Effector memory CD4-positive, alpha-beta T cell (primary cell): ENCODE measurements around the gene MACO1.

Experiments
- DNase-seq, 3 donors: peaks; one replicate each; pipeline ENCODE4 v3.0.0-alpha.2; 2020
- H3K27ac ChIP-seq: 2 replicates; pipeline ENCODE4 v1.7.0; 2013; ENCODE audit warnings: mild to moderate bottlenecking, low read length, moderate library complexity; ENCODE audit not compliant: insufficient read depth, poor library complexity, severe bottlenecking
- H3K27me3 ChIP-seq: replicated peaks from 2 replicates; pipeline ENCODE4 v1.7.0; 2013; ENCODE audit warnings: mild to moderate bottlenecking, low read length; ENCODE audit not compliant: insufficient read depth, control insufficient read depth, poor library complexity, severe bottlenecking
- H3K36me3 ChIP-seq: 2 replicates; pipeline ENCODE4 v1.7.0; 2013; ENCODE audit warnings: mild to moderate bottlenecking, low read length, moderate library complexity; ENCODE audit not compliant: control insufficient read depth, insufficient read depth
- H3K4me1 ChIP-seq: 2 replicates; pipeline ENCODE4 v1.7.0; 2013; ENCODE audit warnings: low read length, mild to moderate bottlenecking; ENCODE audit not compliant: control insufficient read depth, insufficient read depth, poor library complexity, severe bottlenecking
- H3K4me3 ChIP-seq: 2 replicates; pipeline ENCODE4 v1.7.0; 2013; ENCODE audit warnings: low read length, low read depth, mild to moderate bottlenecking; ENCODE audit not compliant: insufficient read depth, poor library complexity, severe bottlenecking
- H3K9me3 ChIP-seq: 2 replicates; pipeline ENCODE4 v1.7.0; 2013; ENCODE audit warnings: mild to moderate bottlenecking, low read length, moderate library complexity; ENCODE audit not compliant: control insufficient read depth

MACO1 gene

GRCh38 chr1:25541425-25541824, 110.7 kb downstream of the MACO1 start:
- peaks cover 23% of the 10 kb centered on the region for H3K4me1 ChIP-seq
- DNase-seq, result no peak
- H3K36me3 ChIP-seq, result no peaks in the 10 kb centered on the region
- H3K27ac ChIP-seq, result no peak overlapping the region
- no peaks in the 10 kb centered on the region for H3K9me3 ChIP-seq
- no peaks in the 10 kb centered on the region for H3K27me3 ChIP-seq
- no peak overlapping the region for H3K4me3 ChIP-seq

GRCh38 chr1:25541889-25542658, 111.4 kb downstream of the MACO1 start:
- Histone ChIP-seq H3K27me3 (no peaks in the 10 kb centered on the region), H3K27ac (no peak overlapping the region), H3K4me1 (peaks cover 27% of the 10 kb centered on the region)

GRCh38 chr1:25543005-25543424, 112.3 kb downstream of the MACO1 start:
- Histone ChIP-seq H3K27me3 (no peaks in the 10 kb centered on the region), H3K36me3 (no peaks in the 10 kb centered on the region), H3K9me3 (no peaks in the 10 kb centered on the region), H3K4me3 (peak overlapping the region; percentile 93), H3K27ac (peak overlapping the region; percentile 66), H3K4me1 (peaks cover 33% of the 10 kb centered on the region)
- DNase-seq, result no peak

More at GRCh38 chr1:25541889-25542658, 111.4 kb downstream of the MACO1 start:
- DNase-seq, result no peak
- no peaks in the 10 kb centered on the region for H3K9me3 ChIP-seq
- H3K4me3 ChIP-seq, result no peak overlapping the region
- H3K36me3 ChIP-seq, result no peaks in the 10 kb centered on the region

- Histone ChIP-seq H3K4me1 (peaks cover 39% of the 10 kb centered on the region), H3K27me3 (no peaks in the 10 kb centered on the region), H3K27ac (peak within 1 kb of the TSS; percentile 66), H3K9me3 (no peaks in the 10 kb centered on the region), H3K36me3 (no peaks in the 10 kb centered on the region), H3K4me3 (peak within 1 kb of the TSS; percentile 93)
- peak; percentile 27 to 49 (median 37) for DNase-seq
Observed at GRCh38 chr1:25543425-25544242, 112.9 kb downstream of the MACO1 start, which contains the start of gene LDLRAP1. Gene LDLRAP1, plus strand, starts transcription at chr1:25543606. Its CDS starts 93 bp downstream, at chr1:25543699.

GRCh38 chr1:25544243-25544764, 113.6 kb downstream of the MACO1 start:
- no peaks in the 10 kb centered on the region for H3K36me3 ChIP-seq
- H3K27ac ChIP-seq, result peak overlapping the region; percentile 66
- no peaks in the 10 kb centered on the region for H3K27me3 ChIP-seq
- peak overlapping the region; percentile 93 for H3K4me3 ChIP-seq
- DNase-seq, result no peak
- H3K4me1 ChIP-seq, result peaks cover 46% of the 10 kb centered on the region
- H3K9me3 ChIP-seq, result no peaks in the 10 kb centered on the region

- no peak for DNase-seq
- Histone ChIP-seq H3K9me3 (no peaks in the 10 kb centered on the region), H3K36me3 (no peaks in the 10 kb centered on the region), H3K4me3 (peak overlapping the region; percentile 93), H3K27ac (peak overlapping the region; percentile 66), H3K4me1 (peaks cover 51% of the 10 kb centered on the region), H3K27me3 (no peaks in the 10 kb centered on the region)
Observed at GRCh38 chr1:25544819-25545218, 114.1 kb downstream of the MACO1 start.

- H3K27ac ChIP-seq, result peak overlapping the region; percentile 39
- no peaks in the 10 kb centered on the region for H3K27me3 ChIP-seq
- H3K4me3 ChIP-seq, result peak overlapping the region; percentile 93
- peaks cover 60% of the 10 kb centered on the region for H3K4me1 ChIP-seq
- H3K9me3 ChIP-seq, result no peaks in the 10 kb centered on the region
- no peak for DNase-seq
- no peaks in the 10 kb centered on the region for H3K36me3 ChIP-seq
Observed at GRCh38 chr1:25545767-25546166, 115.1 kb downstream of the MACO1 start.

GRCh38 chr1:25546193-25546592, 115.5 kb downstream of the MACO1 start:
- H3K4me1 ChIP-seq, result peaks cover 64% of the 10 kb centered on the region

GRCh38 chr1:25548601-25549000, 117.9 kb downstream of the MACO1 start:
- no peaks in the 10 kb centered on the region for H3K36me3 ChIP-seq
- peak overlapping the region; percentile 68 for H3K27ac ChIP-seq
- no peak for DNase-seq
- H3K9me3 ChIP-seq, result no peaks in the 10 kb centered on the region
- no peaks in the 10 kb centered on the region for H3K27me3 ChIP-seq
- peak overlapping the region; percentile 9 for H3K4me3 ChIP-seq
- peaks cover 85% of the 10 kb centered on the region for H3K4me1 ChIP-seq

More at GRCh38 chr1:25546193-25546592, 115.5 kb downstream of the MACO1 start:
- Histone ChIP-seq H3K27ac (peak overlapping the region; percentile 39), H3K4me3 (no peak overlapping the region), H3K36me3 (no peaks in the 10 kb centered on the region), H3K9me3 (no peaks in the 10 kb centered on the region), H3K27me3 (no peaks in the 10 kb centered on the region)
- DNase-seq, result no peak
